Measurements from ENCODE around the gene PRKN.

The PRKN gene

GRCh38 chr6:161647234-161647633, 1080.3 kb downstream of the PRKN start:
- Histone ChIP-seq H3K9me3 (ENCODE audit: control insufficient read depth, low read length) (no peaks in the 10 kb centered on the region), H3K4me3 (ENCODE audit: extremely low read depth, insufficient read depth, low read length, poor library complexity, severe bottlenecking) (no peak overlapping the region), H3K4me1 (ENCODE audit: control insufficient read depth, insufficient read depth, low read length, poor library complexity, severe bottlenecking) (no peaks in the 10 kb centered on the region), H3K27ac (ENCODE audit: low read depth, low read length, severe bottlenecking) (no peak overlapping the region), H3K36me3 (ENCODE audit: control insufficient read depth, insufficient read depth, low read length) (no peaks in the 10 kb centered on the region)
- 78 to 100% methylated on average over 3 of the region's 4 CpGs for WGBS, 2 experiments (ENCODE audit: insufficient coverage in 2 of 2)

- Histone ChIP-seq H3K4me3 (ENCODE audit: extremely low read depth, insufficient read depth, low read length, poor library complexity, severe bottlenecking) (no peak overlapping the region), H3K27ac (ENCODE audit: low read depth, low read length, severe bottlenecking) (no peak overlapping the region), H3K4me1 (ENCODE audit: control insufficient read depth, insufficient read depth, low read length, poor library complexity, severe bottlenecking) (no peaks in the 10 kb centered on the region), H3K9me3 (ENCODE audit: control insufficient read depth, low read length) (no peaks in the 10 kb centered on the region), H3K36me3 (ENCODE audit: control insufficient read depth, insufficient read depth, low read length) (no peaks in the 10 kb centered on the region)
- 68 to 75% methylated on average over 6 of the region's 7 CpGs for WGBS, 2 experiments (ENCODE audit: insufficient coverage in 2 of 2)
Measured at GRCh38 chr6:161644521-161644920, 1083.0 kb downstream of the PRKN start.

- H3K4me3 ChIP-seq (ENCODE audit: extremely low read depth, insufficient read depth, low read length, poor library complexity, severe bottlenecking) = no peak overlapping the region
- no peaks in the 10 kb centered on the region for H3K4me1 ChIP-seq (ENCODE audit: control insufficient read depth, insufficient read depth, low read length, poor library complexity, severe bottlenecking)
- H3K9me3 ChIP-seq (ENCODE audit: control insufficient read depth, low read length) = no peaks in the 10 kb centered on the region
- H3K36me3 ChIP-seq (ENCODE audit: control insufficient read depth, insufficient read depth, low read length) = no peaks in the 10 kb centered on the region
- H3K27ac ChIP-seq (ENCODE audit: low read depth, low read length, severe bottlenecking) = no peak overlapping the region
- 80% methylated on average over 1 of the region's 1 CpG; no CpG with 5 or more reads in 1 of the 2 experiments for WGBS, 2 experiments (ENCODE audit: insufficient coverage in 2 of 2)
Measured at GRCh38 chr6:161641175-161641574, 1086.4 kb downstream of the PRKN start.

- 69 to 77% methylated on average over 2 of the region's 2 CpGs for WGBS, 2 experiments (ENCODE audit: insufficient coverage in 2 of 2)
Measured at GRCh38 chr6:161639772-161640171, 1087.8 kb downstream of the PRKN start.

GRCh38 chr6:161637658-161638057, 1089.9 kb downstream of the PRKN start:
- H3K27ac ChIP-seq (ENCODE audit: low read depth, low read length, severe bottlenecking) = no peak overlapping the region
- no peaks in the 10 kb centered on the region for H3K9me3 ChIP-seq (ENCODE audit: control insufficient read depth, low read length)
- 86 to 100% methylated on average over 1 of the region's 1 CpG for WGBS, 2 experiments (ENCODE audit: insufficient coverage in 2 of 2)
- no peaks in the 10 kb centered on the region for H3K36me3 ChIP-seq (ENCODE audit: control insufficient read depth, insufficient read depth, low read length)
- no peaks in the 10 kb centered on the region for H3K4me1 ChIP-seq (ENCODE audit: control insufficient read depth, insufficient read depth, low read length, poor library complexity, severe bottlenecking)
- H3K4me3 ChIP-seq (ENCODE audit: extremely low read depth, insufficient read depth, low read length, poor library complexity, severe bottlenecking) = no peak overlapping the region

More at GRCh38 chr6:161639772-161640171, 1087.8 kb downstream of the PRKN start:
- H3K4me3 ChIP-seq (ENCODE audit: extremely low read depth, insufficient read depth, low read length, poor library complexity, severe bottlenecking) = no peak overlapping the region
- no peaks in the 10 kb centered on the region for H3K4me1 ChIP-seq (ENCODE audit: control insufficient read depth, insufficient read depth, low read length, poor library complexity, severe bottlenecking)
- no peak overlapping the region for H3K27ac ChIP-seq (ENCODE audit: low read depth, low read length, severe bottlenecking)
- no peaks in the 10 kb centered on the region for H3K9me3 ChIP-seq (ENCODE audit: control insufficient read depth, low read length)
- no peaks in the 10 kb centered on the region for H3K36me3 ChIP-seq (ENCODE audit: control insufficient read depth, insufficient read depth, low read length)

- no peak overlapping the region for H3K27ac ChIP-seq (ENCODE audit: low read depth, low read length, severe bottlenecking)
- WGBS, 2 experiments (ENCODE audit: insufficient coverage in 2 of 2) = 94 to 100% methylated on average over 1 to 3 of the region's 6 CpGs
- no peaks in the 10 kb centered on the region for H3K4me1 ChIP-seq (ENCODE audit: control insufficient read depth, insufficient read depth, low read length, poor library complexity, severe bottlenecking)
- H3K4me3 ChIP-seq (ENCODE audit: extremely low read depth, insufficient read depth, low read length, poor library complexity, severe bottlenecking) = no peak overlapping the region
- H3K9me3 ChIP-seq (ENCODE audit: control insufficient read depth, low read length) = no peaks in the 10 kb centered on the region
- H3K36me3 ChIP-seq (ENCODE audit: control insufficient read depth, insufficient read depth, low read length) = no peaks in the 10 kb centered on the region
Measured at GRCh38 chr6:161636882-161637430, 1090.6 kb downstream of the PRKN start.

- Histone ChIP-seq H3K4me1 (ENCODE audit: control insufficient read depth, insufficient read depth, low read length, poor library complexity, severe bottlenecking) (no peaks in the 10 kb centered on the region), H3K36me3 (ENCODE audit: control insufficient read depth, insufficient read depth, low read length) (no peaks in the 10 kb centered on the region), H3K9me3 (ENCODE audit: control insufficient read depth, low read length) (no peaks in the 10 kb centered on the region), H3K27ac (ENCODE audit: low read depth, low read length, severe bottlenecking) (no peak overlapping the region), H3K4me3 (ENCODE audit: extremely low read depth, insufficient read depth, low read length, poor library complexity, severe bottlenecking) (no peak overlapping the region)
- WGBS, 2 experiments (ENCODE audit: insufficient coverage in 2 of 2) = 81 to 93% methylated on average over 5 of the region's 6 CpGs
Measured at GRCh38 chr6:161635975-161636374, 1091.6 kb downstream of the PRKN start.

GRCh38 chr6:161634916-161635315, 1092.7 kb downstream of the PRKN start:
- no peak overlapping the region for H3K4me3 ChIP-seq (ENCODE audit: extremely low read depth, insufficient read depth, low read length, poor library complexity, severe bottlenecking)
- no peaks in the 10 kb centered on the region for H3K9me3 ChIP-seq (ENCODE audit: control insufficient read depth, low read length)
- H3K36me3 ChIP-seq (ENCODE audit: control insufficient read depth, insufficient read depth, low read length) = no peaks in the 10 kb centered on the region
- 94 to 96% methylated on average over 5 to 7 of the region's 8 CpGs for WGBS, 2 experiments (ENCODE audit: insufficient coverage in 2 of 2)
- no peaks in the 10 kb centered on the region for H3K4me1 ChIP-seq (ENCODE audit: control insufficient read depth, insufficient read depth, low read length, poor library complexity, severe bottlenecking)
- no peak overlapping the region for H3K27ac ChIP-seq (ENCODE audit: low read depth, low read length, severe bottlenecking)

GRCh38 chr6:161631676-161632194, 1095.8 kb downstream of the PRKN start:
- Histone ChIP-seq H3K4me1 (ENCODE audit: control insufficient read depth, insufficient read depth, low read length, poor library complexity, severe bottlenecking) (no peaks in the 10 kb centered on the region), H3K9me3 (ENCODE audit: control insufficient read depth, low read length) (no peaks in the 10 kb centered on the region), H3K4me3 (ENCODE audit: extremely low read depth, insufficient read depth, low read length, poor library complexity, severe bottlenecking) (no peak overlapping the region), H3K27ac (ENCODE audit: low read depth, low read length, severe bottlenecking) (no peak overlapping the region), H3K36me3 (ENCODE audit: control insufficient read depth, insufficient read depth, low read length) (no peaks in the 10 kb centered on the region)
- 60% methylated on average over 1 of the region's 2 CpGs; no CpG with 5 or more reads in 1 of the 2 experiments for WGBS, 2 experiments (ENCODE audit: insufficient coverage in 2 of 2)

- WGBS, 2 experiments (ENCODE audit: insufficient coverage in 2 of 2) = 84 to 88% methylated on average over 4 to 5 of the region's 6 CpGs
- Histone ChIP-seq H3K36me3 (ENCODE audit: control insufficient read depth, insufficient read depth, low read length) (no peaks in the 10 kb centered on the region), H3K4me1 (ENCODE audit: control insufficient read depth, insufficient read depth, low read length, poor library complexity, severe bottlenecking) (no peaks in the 10 kb centered on the region), H3K27ac (ENCODE audit: low read depth, low read length, severe bottlenecking) (no peak overlapping the region), H3K4me3 (ENCODE audit: extremely low read depth, insufficient read depth, low read length, poor library complexity, severe bottlenecking) (no peak overlapping the region), H3K9me3 (ENCODE audit: control insufficient read depth, low read length) (no peaks in the 10 kb centered on the region)
Measured at GRCh38 chr6:161630674-161631073, 1096.9 kb downstream of the PRKN start.

- Histone ChIP-seq H3K9me3 (ENCODE audit: control insufficient read depth, low read length) (no peaks in the 10 kb centered on the region), H3K36me3 (ENCODE audit: control insufficient read depth, insufficient read depth, low read length) (no peaks in the 10 kb centered on the region), H3K4me1 (ENCODE audit: control insufficient read depth, insufficient read depth, low read length, poor library complexity, severe bottlenecking) (no peaks in the 10 kb centered on the region), H3K4me3 (ENCODE audit: extremely low read depth, insufficient read depth, low read length, poor library complexity, severe bottlenecking) (no peak overlapping the region), H3K27ac (ENCODE audit: low read depth, low read length, severe bottlenecking) (peak overlapping the region; percentile 10)
- WGBS, 2 experiments (ENCODE audit: insufficient coverage in 2 of 2) = 96 to 98% methylated on average over 8 of the region's 13 CpGs
Measured at GRCh38 chr6:161626132-161626676, 1101.4 kb downstream of the PRKN start.
